Measurements from ENCODE around the gene MAP1LC3B2.

Gene MAP1LC3B2

GRCh38 chr12:116610971-116611541 lies 51.9 kb downstream of the MAP1LC3B2 start:
- H3K9me3 ChIP-seq (ENCODE audit: control insufficient read depth in 5 of 5, low read length in 5 of 5) = no peaks in the 10 kb centered on the region
- H3K4me1 ChIP-seq (ENCODE audit: control insufficient read depth in 5 of 5, insufficient read depth in 5 of 5, low read length in 5 of 5) = peaks cover 3 to 23% (median 9%) of the 10 kb centered on the region in 5 donors
- H3K4me3 ChIP-seq (ENCODE audit: low read depth in 1 of 5, low read length in 5 of 5) = no peak overlapping the region
- no peak overlapping the region for H3K27ac ChIP-seq (ENCODE audit: low read depth, low read length)
- no peaks in the 10 kb centered on the region for H3K27me3 ChIP-seq (ENCODE audit: control insufficient read depth in 5 of 5, insufficient read depth in 4 of 5, low read length in 5 of 5)
- no peaks in the 10 kb centered on the region for H3K36me3 ChIP-seq (ENCODE audit: control insufficient read depth in 5 of 5, insufficient read depth in 5 of 5, low read length in 5 of 5)
- H3K9ac ChIP-seq (ENCODE audit: low read length in 5 of 5) = no peak overlapping the region

GRCh38 chr12:116612436-116612835 lies 53.3 kb downstream of the MAP1LC3B2 start:
- Histone ChIP-seq H3K9me3 (ENCODE audit: control insufficient read depth in 5 of 5, low read length in 5 of 5) (no peaks in the 10 kb centered on the region), H3K27me3 (ENCODE audit: control insufficient read depth in 5 of 5, insufficient read depth in 4 of 5, low read length in 5 of 5) (no peaks in the 10 kb centered on the region), H3K27ac (ENCODE audit: low read depth, low read length) (no peak overlapping the region), H3K36me3 (ENCODE audit: control insufficient read depth in 5 of 5, insufficient read depth in 5 of 5, low read length in 5 of 5) (no peaks in the 10 kb centered on the region), H3K4me1 (ENCODE audit: control insufficient read depth in 5 of 5, insufficient read depth in 5 of 5, low read length in 5 of 5) (peaks cover 3 to 23% (median 9%) of the 10 kb centered on the region in 5 donors), H3K9ac (ENCODE audit: low read length in 5 of 5) (no peak overlapping the region), H3K4me3 (ENCODE audit: low read depth in 1 of 5, low read length in 5 of 5) (no peak overlapping the region)

GRCh38 chr12:116613256-116613655 lies 54.1 kb downstream of the MAP1LC3B2 start:
- Histone ChIP-seq H3K4me3 (ENCODE audit: low read depth in 1 of 5, low read length in 5 of 5) (no peak overlapping the region), H3K9me3 (ENCODE audit: control insufficient read depth in 5 of 5, low read length in 5 of 5) (peaks cover 0 to 1% (median 0%) of the 10 kb centered on the region in 5 donors), H3K9ac (ENCODE audit: low read length in 5 of 5) (no peak overlapping the region), H3K27me3 (ENCODE audit: control insufficient read depth in 5 of 5, insufficient read depth in 4 of 5, low read length in 5 of 5) (no peaks in the 10 kb centered on the region), H3K4me1 (ENCODE audit: control insufficient read depth in 5 of 5, insufficient read depth in 5 of 5, low read length in 5 of 5) (peaks cover 3 to 23% (median 9%) of the 10 kb centered on the region in 5 donors), H3K36me3 (ENCODE audit: control insufficient read depth in 5 of 5, insufficient read depth in 5 of 5, low read length in 5 of 5) (no peaks in the 10 kb centered on the region), H3K27ac (ENCODE audit: low read depth, low read length) (no peak overlapping the region)

- Histone ChIP-seq H3K36me3 (ENCODE audit: control insufficient read depth in 5 of 5, insufficient read depth in 5 of 5, low read length in 5 of 5) (no peaks in the 10 kb centered on the region), H3K9ac (ENCODE audit: low read length in 5 of 5) (no peak overlapping the region), H3K4me1 (ENCODE audit: control insufficient read depth in 5 of 5, insufficient read depth in 5 of 5, low read length in 5 of 5) (peaks cover 2 to 19% (median 5%) of the 10 kb centered on the region in 5 donors), H3K27ac (ENCODE audit: low read depth, low read length) (no peak overlapping the region), H3K9me3 (ENCODE audit: control insufficient read depth in 5 of 5, low read length in 5 of 5) (peaks cover 0 to 3% (median 2%) of the 10 kb centered on the region in 5 donors), H3K27me3 (ENCODE audit: control insufficient read depth in 5 of 5, insufficient read depth in 4 of 5, low read length in 5 of 5) (no peaks in the 10 kb centered on the region), H3K4me3 (ENCODE audit: low read depth in 1 of 5, low read length in 5 of 5) (no peak overlapping the region)
These were observed 55.2 kb downstream of the MAP1LC3B2 start for GRCh38 chr12:116614194-116614915.

GRCh38 chr12:116615141-116615861 lies 56.1 kb downstream of the MAP1LC3B2 start:
- no peak overlapping the region for H3K27ac ChIP-seq (ENCODE audit: low read depth, low read length)
- peaks cover 0 to 3% (median 2%) of the 10 kb centered on the region in 5 donors for H3K9me3 ChIP-seq (ENCODE audit: control insufficient read depth in 5 of 5, low read length in 5 of 5)
- H3K4me3 ChIP-seq (ENCODE audit: low read depth in 1 of 5, low read length in 5 of 5) = no peak overlapping the region
- no peaks in the 10 kb centered on the region for H3K36me3 ChIP-seq (ENCODE audit: control insufficient read depth in 5 of 5, insufficient read depth in 5 of 5, low read length in 5 of 5)
- peaks cover 0 to 13% (median 0%) of the 10 kb centered on the region in 5 donors for H3K4me1 ChIP-seq (ENCODE audit: control insufficient read depth in 5 of 5, insufficient read depth in 5 of 5, low read length in 5 of 5)
- no peaks in the 10 kb centered on the region for H3K27me3 ChIP-seq (ENCODE audit: control insufficient read depth in 5 of 5, insufficient read depth in 4 of 5, low read length in 5 of 5)
- H3K9ac ChIP-seq (ENCODE audit: low read length in 5 of 5) = no peak overlapping the region

GRCh38 chr12:116616536-116617248 lies 57.5 kb downstream of the MAP1LC3B2 start:
- Histone ChIP-seq H3K9ac (ENCODE audit: low read length in 5 of 5) (no peak overlapping the region), H3K4me1 (ENCODE audit: control insufficient read depth in 5 of 5, insufficient read depth in 5 of 5, low read length in 5 of 5) (peaks cover 0 to 3% (median 0%) of the 10 kb centered on the region in 5 donors), H3K27me3 (ENCODE audit: control insufficient read depth in 5 of 5, insufficient read depth in 4 of 5, low read length in 5 of 5) (no peaks in the 10 kb centered on the region), H3K36me3 (ENCODE audit: control insufficient read depth in 5 of 5, insufficient read depth in 5 of 5, low read length in 5 of 5) (no peaks in the 10 kb centered on the region), H3K27ac (ENCODE audit: low read depth, low read length) (no peak overlapping the region), H3K4me3 (ENCODE audit: low read depth in 1 of 5, low read length in 5 of 5) (no peak overlapping the region), H3K9me3 (ENCODE audit: control insufficient read depth in 5 of 5, low read length in 5 of 5) (peaks cover 0 to 3% (median 2%) of the 10 kb centered on the region in 5 donors)

- Histone ChIP-seq H3K4me1 (ENCODE audit: control insufficient read depth in 5 of 5, insufficient read depth in 5 of 5, low read length in 5 of 5) (peaks cover 0 to 3% (median 0%) of the 10 kb centered on the region in 5 donors), H3K36me3 (ENCODE audit: control insufficient read depth in 5 of 5, insufficient read depth in 5 of 5, low read length in 5 of 5) (no peaks in the 10 kb centered on the region), H3K27ac (ENCODE audit: low read depth, low read length) (no peak overlapping the region), H3K9me3 (ENCODE audit: control insufficient read depth in 5 of 5, low read length in 5 of 5) (peaks cover 0 to 15% (median 11%) of the 10 kb centered on the region in 5 donors), H3K27me3 (ENCODE audit: control insufficient read depth in 5 of 5, insufficient read depth in 4 of 5, low read length in 5 of 5) (no peaks in the 10 kb centered on the region), H3K9ac (ENCODE audit: low read length in 5 of 5) (no peak overlapping the region), H3K4me3 (ENCODE audit: low read depth in 1 of 5, low read length in 5 of 5) (no peak overlapping the region)
These were observed 60.1 kb downstream of the MAP1LC3B2 start for GRCh38 chr12:116619246-116619645.

- H3K27ac ChIP-seq (ENCODE audit: low read depth, low read length) = no peak overlapping the region
These were observed 60.9 kb downstream of the MAP1LC3B2 start for GRCh38 chr12:116620124-116620491.

GRCh38 chr12:116620492-116621191 lies 61.5 kb downstream of the MAP1LC3B2 start:
- Histone ChIP-seq H3K4me3 (ENCODE audit: low read depth in 1 of 5, low read length in 5 of 5) (no peak overlapping the region), H3K9me3 (ENCODE audit: control insufficient read depth in 5 of 5, low read length in 5 of 5) (peaks cover 0 to 17% (median 11%) of the 10 kb centered on the region in 5 donors), H3K27ac (ENCODE audit: low read depth, low read length) (no peak overlapping the region), H3K36me3 (ENCODE audit: control insufficient read depth in 5 of 5, insufficient read depth in 5 of 5, low read length in 5 of 5) (no peaks in the 10 kb centered on the region), H3K27me3 (ENCODE audit: control insufficient read depth in 5 of 5, insufficient read depth in 4 of 5, low read length in 5 of 5) (no peaks in the 10 kb centered on the region), H3K4me1 (ENCODE audit: control insufficient read depth in 5 of 5, insufficient read depth in 5 of 5, low read length in 5 of 5) (no peaks in the 10 kb centered on the region), H3K9ac (ENCODE audit: low read length in 5 of 5) (no peak overlapping the region)

More at GRCh38 chr12:116620124-116620491, 60.9 kb downstream of the MAP1LC3B2 start:
- no peak overlapping the region for H3K9ac ChIP-seq (ENCODE audit: low read length in 5 of 5)
- H3K9me3 ChIP-seq (ENCODE audit: control insufficient read depth in 5 of 5, low read length in 5 of 5) = peaks cover 0 to 17% (median 11%) of the 10 kb centered on the region in 5 donors
- no peak overlapping the region for H3K4me3 ChIP-seq (ENCODE audit: low read depth in 1 of 5, low read length in 5 of 5)
- no peaks in the 10 kb centered on the region for H3K27me3 ChIP-seq (ENCODE audit: control insufficient read depth in 5 of 5, insufficient read depth in 4 of 5, low read length in 5 of 5)
- H3K4me1 ChIP-seq (ENCODE audit: control insufficient read depth in 5 of 5, insufficient read depth in 5 of 5, low read length in 5 of 5) = peaks cover 0 to under 1% (median 0%) of the 10 kb centered on the region in 5 donors
- no peaks in the 10 kb centered on the region for H3K36me3 ChIP-seq (ENCODE audit: control insufficient read depth in 5 of 5, insufficient read depth in 5 of 5, low read length in 5 of 5)
